ENCODE results near the gene STRBP. TPM values are rescaled to one million over a fixed set of nuclear protein-coding genes. Genes with fewer than 3 reads are reported as not detected.

STRBP gene
- total and polyA plus RNA-seq, 4 experiments from 2014 or later: 17.5 to 23.8 (median 21.3) TPM

DNA sequence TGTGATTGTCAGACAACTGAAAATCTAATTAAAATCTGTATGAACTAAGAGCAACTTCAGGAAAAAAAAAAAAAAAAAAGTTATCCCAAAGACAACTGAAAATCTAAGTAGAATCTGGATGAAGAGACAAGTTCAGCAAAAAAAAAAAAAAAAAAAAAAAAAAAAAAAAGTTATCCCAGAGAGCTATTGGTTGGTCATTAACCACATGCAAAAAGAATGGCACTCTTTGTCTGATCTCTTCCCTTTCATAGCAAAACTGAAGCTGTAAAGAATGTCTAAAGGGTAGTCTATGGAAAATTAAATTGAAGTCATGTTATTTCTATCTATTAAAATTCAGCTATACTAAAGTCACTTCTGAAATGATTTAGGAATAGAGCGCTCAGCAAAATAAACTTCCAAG, 32.9 kb downstream of the STRBP start:
- H3K4me3 ChIP-seq (ENCODE audit: low read length in 2 of 2): no peak overlapping the region
- H3K4me1 Mint-ChIP-seq: peaks cover 6 to 14% (median 7%) of the 10 kb centered on the region in 4 donors
- intact Hi-C loops (cut with micrococcal nuclease): no loop called here

DNA sequence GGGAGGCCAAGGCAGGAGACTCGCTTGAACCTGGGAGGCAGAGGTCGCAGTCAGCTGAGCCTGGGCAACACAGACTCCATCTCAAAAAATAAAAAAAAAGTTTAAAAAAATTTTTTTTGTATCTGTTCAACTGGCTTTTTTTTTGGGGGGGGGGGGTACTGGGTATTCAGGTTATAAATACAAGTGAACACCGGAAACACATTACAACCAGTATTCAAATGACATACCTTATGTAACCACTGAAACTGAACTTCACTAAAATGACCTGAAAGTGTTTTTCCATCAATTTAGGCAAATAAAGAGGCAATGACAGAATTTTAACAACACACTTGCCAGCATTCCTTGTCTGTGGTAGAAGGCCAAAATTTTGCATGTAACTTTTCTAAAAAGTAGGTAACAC, 33.5 kb downstream of the STRBP start:
- intact Hi-C loops (cut with micrococcal nuclease): no loop called here
- no peaks in the 10 kb centered on the region for H3K27me3 Mint-ChIP-seq
- H3K9me3 Mint-ChIP-seq: no peaks in the 10 kb centered on the region
- DNase-seq: no peak
- H3K4me3 Mint-ChIP-seq: no peak overlapping the region
- H3K36me3 ChIP-seq (ENCODE audit: insufficient read depth, low read length): no peaks in the 10 kb centered on the region
- H3K4me3 ChIP-seq (ENCODE audit: low read length in 2 of 2): no peak overlapping the region
- H3K27ac ChIP-seq (ENCODE audit: low read depth, low read length): no peak overlapping the region
- H3K36me3 Mint-ChIP-seq: peaks cover 4% of the 10 kb centered on the region in 2 donors
- H3K4me1 Mint-ChIP-seq: peaks cover 5 to 11% (median 6%) of the 10 kb centered on the region in 4 donors
- no peak overlapping the region for H3K27ac Mint-ChIP-seq
- no peaks in the 10 kb centered on the region for H3K27me3 ChIP-seq (ENCODE audit: insufficient read depth, low read length)
- no peaks in the 10 kb centered on the region for H3K9me3 ChIP-seq (ENCODE audit: control insufficient read depth in 1 of 2, low read length in 2 of 2)
- ChIA-PET CTCF (ENCODE audit: partially characterized antibody) (no interaction called here), POLR2A (ENCODE audit: partially characterized antibody) (no interaction called here)
- H3K4me1 ChIP-seq (ENCODE audit: insufficient read depth, low read length): peaks cover 4% of the 10 kb centered on the region

More for the DNA sequence above, 32.9 kb downstream of the STRBP start:
- Histone ChIP-seq H3K27ac (ENCODE audit: low read depth, low read length) (no peak overlapping the region), H3K9me3 (ENCODE audit: control insufficient read depth in 1 of 2, low read length in 2 of 2) (no peaks in the 10 kb centered on the region), H3K36me3 (ENCODE audit: insufficient read depth, low read length) (no peaks in the 10 kb centered on the region), H3K27me3 (ENCODE audit: insufficient read depth, low read length) (no peaks in the 10 kb centered on the region), H3K4me1 (ENCODE audit: insufficient read depth, low read length) (peaks cover 4% of the 10 kb centered on the region)
- CTCF ChIA-PET (ENCODE audit: partially characterized antibody): interaction anchor here (0.6 kb wide), 1 partner anchor 61 kb away, joined by 3 read pairs; no protein-coding TSS in a partner anchor
- POLR2A ChIA-PET (ENCODE audit: partially characterized antibody): no interaction called here
- H3K9me3 Mint-ChIP-seq: no peaks in the 10 kb centered on the region
- no peak overlapping the region for H3K27ac Mint-ChIP-seq
- H3K27me3 Mint-ChIP-seq: no peaks in the 10 kb centered on the region
- DNase-seq: no peak
- H3K36me3 Mint-ChIP-seq: peaks cover 4% of the 10 kb centered on the region in 2 donors
- no peak overlapping the region for H3K4me3 Mint-ChIP-seq

DNA sequence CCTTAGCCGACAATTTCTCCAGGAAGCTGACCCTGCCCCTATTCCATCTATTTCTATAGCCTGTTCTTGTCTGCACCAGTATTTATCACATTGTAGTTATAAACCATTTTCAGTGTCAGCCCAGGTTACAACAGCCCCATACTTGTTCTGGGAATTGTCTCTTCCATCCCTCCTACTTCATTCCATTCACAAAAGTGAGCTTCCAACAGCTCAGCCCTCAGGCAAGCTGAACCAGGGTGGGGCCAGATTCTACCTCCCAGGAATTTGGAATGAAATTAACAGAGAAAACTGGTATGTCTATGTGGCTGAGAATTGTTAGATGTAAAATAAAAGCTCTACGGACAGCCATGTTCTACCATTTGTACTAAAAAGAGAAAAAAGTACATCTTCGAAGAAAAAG, 36.1 kb downstream of the STRBP start:
- Histone ChIP-seq H3K27me3 (ENCODE audit: insufficient read depth, low read length) (no peaks in the 10 kb centered on the region), H3K4me1 (ENCODE audit: insufficient read depth, low read length) (peaks cover 4% of the 10 kb centered on the region), H3K9me3 (ENCODE audit: control insufficient read depth in 1 of 2, low read length in 2 of 2) (no peaks in the 10 kb centered on the region), H3K4me3 (ENCODE audit: low read length in 2 of 2) (no peak overlapping the region), H3K36me3 (ENCODE audit: insufficient read depth, low read length) (no peaks in the 10 kb centered on the region), H3K27ac (ENCODE audit: low read depth, low read length) (no peak overlapping the region)
- CTCF ChIA-PET (ENCODE audit: partially characterized antibody): no interaction called here
- H3K27me3 Mint-ChIP-seq: no peaks in the 10 kb centered on the region
- peaks cover 4% of the 10 kb centered on the region in 2 donors for H3K36me3 Mint-ChIP-seq
- peaks cover 4 to 8% (median 5%) of the 10 kb centered on the region in 4 donors for H3K4me1 Mint-ChIP-seq
- no peak overlapping the region for H3K27ac Mint-ChIP-seq
- H3K4me3 Mint-ChIP-seq: no peak overlapping the region
- no peaks in the 10 kb centered on the region for H3K9me3 Mint-ChIP-seq
- intact Hi-C loops (cut with micrococcal nuclease): no loop called here
- POLR2A ChIA-PET (ENCODE audit: partially characterized antibody): no interaction called here
- DNase-seq: no peak

GRCh38 chr9:123231421-123231820, 37.0 kb downstream of the STRBP start:
- no peak for DNase-seq
- POLR2A ChIA-PET (ENCODE audit: partially characterized antibody): no interaction called here
- Histone ChIP-seq H3K4me3 (ENCODE audit: low read length in 2 of 2) (no peak overlapping the region), H3K36me3 (ENCODE audit: insufficient read depth, low read length) (no peaks in the 10 kb centered on the region), H3K27ac (ENCODE audit: low read depth, low read length) (no peak overlapping the region), H3K9me3 (ENCODE audit: control insufficient read depth in 1 of 2, low read length in 2 of 2) (no peaks in the 10 kb centered on the region), H3K4me1 (ENCODE audit: insufficient read depth, low read length) (peaks cover 4% of the 10 kb centered on the region), H3K27me3 (ENCODE audit: insufficient read depth, low read length) (no peaks in the 10 kb centered on the region)
- Mint-ChIP-seq H3K27me3 (no peaks in the 10 kb centered on the region), H3K27ac (peak overlapping the region in 1 of 7 donors; percentile 3), H3K36me3 (peaks cover 4 to 8% of the 10 kb centered on the region in 2 donors), H3K4me1 (peaks cover 4 to 6% (median 5%) of the 10 kb centered on the region in 4 donors), H3K9me3 (no peaks in the 10 kb centered on the region), H3K4me3 (peak overlapping the region in 1 of 8 donors; percentile 21)
- intact Hi-C loops (cut with micrococcal nuclease): no loop called here
- CTCF ChIA-PET (ENCODE audit: partially characterized antibody): no interaction called here

DNA sequence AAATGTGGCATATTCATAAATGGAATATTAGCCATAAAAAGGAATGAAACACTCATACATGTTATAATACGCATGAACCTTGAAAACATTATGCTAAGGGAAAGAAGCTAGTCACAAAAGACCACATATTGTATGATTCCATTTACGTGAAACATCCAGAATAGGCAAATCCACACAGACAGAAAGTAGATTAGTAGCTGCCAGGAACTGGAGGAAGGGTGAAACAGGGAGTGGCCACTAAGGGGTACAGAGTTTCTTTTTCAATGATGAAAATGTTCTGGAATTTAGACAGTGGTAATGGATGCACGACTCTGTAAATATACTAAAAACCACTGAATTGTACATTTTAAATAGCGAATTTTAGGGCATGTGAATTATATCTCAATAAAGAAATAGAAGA, 39.4 kb downstream of the STRBP start:
- ChIA-PET POLR2A (ENCODE audit: partially characterized antibody) (no interaction called here), CTCF (ENCODE audit: partially characterized antibody) (no interaction called here)
- no peak overlapping the region for H3K27ac Mint-ChIP-seq
- intact Hi-C loops (cut with micrococcal nuclease): loop anchor here (5.0 kb wide), 1 partner anchor 108 kb away; no protein-coding TSS in a partner anchor
- Histone ChIP-seq H3K27me3 (ENCODE audit: insufficient read depth, low read length) (no peaks in the 10 kb centered on the region), H3K36me3 (ENCODE audit: insufficient read depth, low read length) (no peaks in the 10 kb centered on the region), H3K4me3 (ENCODE audit: low read length in 2 of 2) (no peak overlapping the region), H3K4me1 (ENCODE audit: insufficient read depth, low read length) (peaks cover 13% of the 10 kb centered on the region), H3K9me3 (ENCODE audit: control insufficient read depth in 1 of 2, low read length in 2 of 2) (no peaks in the 10 kb centered on the region), H3K27ac (ENCODE audit: low read depth, low read length) (no peak overlapping the region)
- DNase-seq: no peak
- H3K4me1 Mint-ChIP-seq: peaks cover 14 to 21% (median 15%) of the 10 kb centered on the region in 4 donors
- no peaks in the 10 kb centered on the region for H3K9me3 Mint-ChIP-seq
- H3K4me3 Mint-ChIP-seq: no peak overlapping the region
- H3K36me3 Mint-ChIP-seq: peaks cover 0 to 3% of the 10 kb centered on the region in 2 donors
- H3K27me3 Mint-ChIP-seq: no peaks in the 10 kb centered on the region

- Mint-ChIP-seq H3K36me3 (peaks cover 2 to 14% of the 10 kb centered on the region in 2 donors), H3K4me1 (peaks cover 14 to 21% (median 15%) of the 10 kb centered on the region in 4 donors), H3K27ac (peak overlapping the region in 4 of 7 donors; percentile 5 to 72 (median 58)), H3K27me3 (no peaks in the 10 kb centered on the region), H3K4me3 (peak overlapping the region in 2 of 8 donors; percentile 28 to 29), H3K9me3 (no peaks in the 10 kb centered on the region)
- intact Hi-C loops (cut with micrococcal nuclease): loop anchor here (5.0 kb wide), 1 partner anchor 111 kb away; no protein-coding TSS in a partner anchor
- Histone ChIP-seq H3K27ac (ENCODE audit: low read depth, low read length) (no peak overlapping the region), H3K4me1 (ENCODE audit: insufficient read depth, low read length) (peaks cover 13% of the 10 kb centered on the region), H3K9me3 (ENCODE audit: control insufficient read depth in 1 of 2, low read length in 2 of 2) (no peaks in the 10 kb centered on the region), H3K27me3 (ENCODE audit: insufficient read depth, low read length) (no peaks in the 10 kb centered on the region), H3K36me3 (ENCODE audit: insufficient read depth, low read length) (no peaks in the 10 kb centered on the region), H3K4me3 (ENCODE audit: low read length in 2 of 2) (no peak overlapping the region)
- POLR2A ChIA-PET (ENCODE audit: partially characterized antibody): no interaction called here
- CTCF ChIA-PET (ENCODE audit: partially characterized antibody): no interaction called here
- no peak for DNase-seq
These were observed 42.4 kb downstream of the STRBP start for GRCh38 chr9:123225995-123226394.

DNA sequence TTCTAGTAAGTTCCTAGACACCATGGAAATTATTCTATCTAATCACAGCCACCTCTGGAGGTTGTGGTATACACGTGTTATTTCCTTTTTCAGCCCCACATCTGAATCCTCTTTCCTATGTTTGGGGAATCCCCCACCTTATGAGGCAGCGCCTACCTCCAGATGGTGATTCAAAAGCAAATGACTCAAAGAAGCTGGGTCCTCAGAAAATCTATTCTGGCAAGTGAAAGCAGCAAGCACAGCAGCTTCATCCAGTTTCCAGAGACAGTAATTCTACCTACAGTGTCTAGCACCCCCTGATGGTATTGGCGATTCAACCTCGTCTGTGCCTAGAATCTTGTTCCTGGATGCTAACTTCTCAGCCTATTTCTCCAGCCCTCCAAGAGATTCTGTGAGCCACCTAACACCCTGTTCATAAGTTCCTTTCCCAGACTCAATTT, 43.0 kb downstream of the STRBP start:
- Mint-ChIP-seq H3K9me3 (no peaks in the 10 kb centered on the region), H3K4me3 (peak overlapping the region in 4 of 8 donors; percentile 26 to 42 (median 32)), H3K36me3 (peaks cover 2 to 14% of the 10 kb centered on the region in 2 donors), H3K27me3 (no peaks in the 10 kb centered on the region), H3K4me1 (peaks cover 14 to 21% (median 15%) of the 10 kb centered on the region in 4 donors), H3K27ac (peak overlapping the region in 6 of 7 donors; percentile 24 to 72 (median 52))
- no peaks in the 10 kb centered on the region for H3K27me3 ChIP-seq (ENCODE audit: insufficient read depth, low read length)
- no peaks in the 10 kb centered on the region for H3K36me3 ChIP-seq (ENCODE audit: insufficient read depth, low read length)
- POLR2A ChIA-PET (ENCODE audit: partially characterized antibody): interaction anchor here (1.0 kb wide), 1 partner anchor 114 kb away, joined by 3 read pairs; no protein-coding TSS in a partner anchor
- no peaks in the 10 kb centered on the region for H3K9me3 ChIP-seq (ENCODE audit: control insufficient read depth in 1 of 2, low read length in 2 of 2)
- intact Hi-C loops (cut with micrococcal nuclease): loop anchor here (5.0 kb wide), 1 partner anchor 112 kb away; no protein-coding TSS in a partner anchor
- H3K27ac ChIP-seq (ENCODE audit: low read depth, low read length): no peak overlapping the region
- no peak overlapping the region for H3K4me3 ChIP-seq (ENCODE audit: low read length in 2 of 2)
- CTCF ChIA-PET (ENCODE audit: partially characterized antibody): interaction anchor here (0.6 to 0.8 kb wide), 2 partner anchors 9 to 42 kb away, joined by 3 read pairs; no protein-coding TSS in a partner anchor
- peak; percentile 41 to 78 (median 51) for DNase-seq
- H3K4me1 ChIP-seq (ENCODE audit: insufficient read depth, low read length): peaks cover 13% of the 10 kb centered on the region

All from CD4-positive, alpha-beta memory T cell (primary cell).